C4-2B (cell line): ENCODE results near the gene TUFM.

Experiments used
- CTCF ChIP-seq: fragments of 450-650 bp; conservative IDR thresholded peaks from 2 replicates; pipeline ENCODE4 v1.5.1; 2017; ENCODE audit warnings: mild to moderate bottlenecking
- ZFX ChIP-seq: fragments of 450-650 bp; IDR thresholded peaks from 2 replicates; pipeline ENCODE4 v1.6.1; 2017

- TF ChIP-seq CTCF = no peak
- no peak for TF ChIP-seq ZFX
Measured at GRCh38 chr16:28872952-28873351, 26.8 kb upstream of the TUFM start.
